ENCODE data around the gene NEUROD6.

NEUROD6 gene

DNA sequence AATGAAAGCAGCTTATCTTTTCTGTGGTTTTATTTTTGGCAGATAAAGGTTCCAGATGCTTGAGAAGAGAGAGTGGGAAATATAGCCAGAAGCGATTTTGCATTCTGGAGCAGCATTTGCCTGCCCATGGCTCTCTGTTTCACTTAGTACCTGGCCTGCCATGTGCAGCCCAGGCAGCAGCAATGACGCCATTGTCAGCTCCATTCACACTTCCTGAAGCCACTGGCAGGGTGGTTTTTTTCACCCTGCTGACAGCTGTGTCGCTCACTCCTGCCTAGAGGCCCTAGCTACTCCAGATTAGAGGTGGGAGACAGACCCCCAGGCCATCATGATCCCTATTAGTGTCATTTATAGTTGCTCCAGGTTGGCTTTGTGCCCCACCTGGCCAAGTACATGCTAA lies 30.1 kb upstream of the NEUROD6 start:
- Histone ChIP-seq H4K20me1 (ENCODE audit: low read depth, low read length) (no peaks in the 10 kb centered on the region), H3F3A (ENCODE audit: insufficient read depth) (no peaks in the 10 kb centered on the region), H3K27me3 (ENCODE audit: low read length) (no peaks in the 10 kb centered on the region), H3K9ac (ENCODE audit: low read length) (no peak overlapping the region), H3K79me2 (ENCODE audit: insufficient read depth, low read length) (no peaks in the 10 kb centered on the region), H2AFZ (ENCODE audit: low read depth, low read length, severe bottlenecking) (no peak overlapping the region), H3K27ac (ENCODE audit: low read depth, low read length) (no peak overlapping the region), H3K9me2 (replicated peaks; ENCODE audit: insufficient read depth, low read length) (no peaks in the 10 kb centered on the region), H3K36me3 (ENCODE audit: low read length) (no peaks in the 10 kb centered on the region), H3K9me3 (ENCODE audit: insufficient read depth, low read length) (no peaks in the 10 kb centered on the region), H3K4me2 (ENCODE audit: low read depth, low read length, poor library complexity, severe bottlenecking) (no peak overlapping the region), H3K4me3 (ENCODE audit: insufficient read depth, low read length, poor library complexity, severe bottlenecking) (no peak overlapping the region)
- TF ChIP-seq EZH2phosphoT487 (conservative IDR thresholded peaks at IDR 0.05; ENCODE audit: low read length), result no peak
- TF ChIP-seq, protein P1, sequence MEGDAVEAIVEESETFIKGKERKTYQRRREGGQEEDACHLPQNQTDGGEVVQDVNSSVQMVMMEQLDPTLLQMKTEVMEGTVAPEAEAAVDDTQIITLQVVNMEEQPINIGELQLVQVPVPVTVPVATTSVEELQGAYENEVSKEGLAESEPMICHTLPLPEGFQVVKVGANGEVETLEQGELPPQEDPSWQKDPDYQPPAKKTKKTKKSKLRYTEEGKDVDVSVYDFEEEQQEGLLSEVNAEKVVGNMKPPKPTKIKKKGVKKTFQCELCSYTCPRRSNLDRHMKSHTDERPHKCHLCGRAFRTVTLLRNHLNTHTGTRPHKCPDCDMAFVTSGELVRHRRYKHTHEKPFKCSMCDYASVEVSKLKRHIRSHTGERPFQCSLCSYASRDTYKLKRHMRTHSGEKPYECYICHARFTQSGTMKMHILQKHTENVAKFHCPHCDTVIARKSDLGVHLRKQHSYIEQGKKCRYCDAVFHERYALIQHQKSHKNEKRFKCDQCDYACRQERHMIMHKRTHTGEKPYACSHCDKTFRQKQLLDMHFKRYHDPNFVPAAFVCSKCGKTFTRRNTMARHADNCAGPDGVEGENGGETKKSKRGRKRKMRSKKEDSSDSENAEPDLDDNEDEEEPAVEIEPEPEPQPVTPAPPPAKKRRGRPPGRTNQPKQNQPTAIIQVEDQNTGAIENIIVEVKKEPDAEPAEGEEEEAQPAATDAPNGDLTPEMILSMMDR (IDR thresholded peaks at IDR 0.05; ENCODE audit: insufficient read depth, low read length, poor library complexity, severe bottlenecking), result no peak

DNA sequence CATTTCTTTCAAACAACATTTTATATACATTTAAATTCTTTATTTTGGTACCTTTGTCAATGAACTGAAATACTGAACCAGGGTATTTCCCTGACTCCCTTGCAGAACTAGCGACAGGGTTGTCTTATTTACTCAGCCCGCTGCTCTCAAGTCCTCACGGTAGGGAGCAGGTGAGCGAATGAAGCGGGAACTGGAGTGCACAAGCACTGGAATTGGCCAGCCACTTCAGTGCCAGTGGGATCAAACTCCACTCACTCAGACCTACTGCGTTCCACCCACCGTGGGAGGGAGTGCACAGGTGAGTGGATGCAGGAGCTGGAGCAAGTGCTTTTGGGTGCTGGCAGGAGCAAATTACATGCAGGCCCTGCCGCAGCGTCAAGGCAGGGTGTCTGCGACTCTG lies 28.1 kb upstream of the NEUROD6 start:
- Histone ChIP-seq H3K27me3 (ENCODE audit: low read length) (no peaks in the 10 kb centered on the region), H3K9me2 (replicated peaks; ENCODE audit: insufficient read depth, low read length) (no peaks in the 10 kb centered on the region), H3K27ac (ENCODE audit: low read depth, low read length) (no peak overlapping the region), H3K9me3 (ENCODE audit: insufficient read depth, low read length) (no peaks in the 10 kb centered on the region), H2AFZ (ENCODE audit: low read depth, low read length, severe bottlenecking) (no peak overlapping the region), H4K20me1 (ENCODE audit: low read depth, low read length) (no peaks in the 10 kb centered on the region), H3K4me3 (ENCODE audit: insufficient read depth, low read length, poor library complexity, severe bottlenecking) (no peak overlapping the region), H3K9ac (ENCODE audit: low read length) (no peak overlapping the region), H3K79me2 (ENCODE audit: insufficient read depth, low read length) (no peaks in the 10 kb centered on the region), H3K4me2 (ENCODE audit: low read depth, low read length, poor library complexity, severe bottlenecking) (no peak overlapping the region), H3F3A (ENCODE audit: insufficient read depth) (no peaks in the 10 kb centered on the region), H3K36me3 (ENCODE audit: low read length) (no peaks in the 10 kb centered on the region)
- TF ChIP-seq, protein P1 (IDR thresholded peaks at IDR 0.05; ENCODE audit: insufficient read depth, low read length, poor library complexity, severe bottlenecking), result no peak
- TF ChIP-seq EZH2phosphoT487 (conservative IDR thresholded peaks at IDR 0.05; ENCODE audit: low read length), result no peak

DNA sequence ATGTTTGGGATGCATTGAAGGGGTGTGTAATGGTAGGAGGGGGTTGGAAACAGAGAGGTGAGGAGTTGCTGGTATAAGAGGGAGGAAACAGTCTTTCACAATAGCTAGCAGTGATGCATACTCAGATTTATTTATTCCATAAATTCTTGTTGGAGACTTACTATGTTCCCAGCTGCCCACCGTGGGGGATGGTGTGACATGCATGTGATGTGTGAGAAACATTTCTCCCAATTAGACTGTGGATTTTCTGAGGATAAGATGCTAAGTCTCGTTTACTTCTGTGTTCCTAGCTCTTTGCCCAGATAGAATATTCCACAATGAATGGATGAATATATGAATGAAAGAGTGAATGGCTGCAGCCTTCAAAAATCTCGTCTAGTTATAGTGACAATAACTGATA lies 23.0 kb upstream of the NEUROD6 start:
- no peak overlapping the region for H2AFZ ChIP-seq (ENCODE audit: low read depth, low read length, severe bottlenecking)
- H3K9me3 ChIP-seq (ENCODE audit: insufficient read depth, low read length), result no peaks in the 10 kb centered on the region
- TF ChIP-seq EZH2phosphoT487 (conservative IDR thresholded peaks at IDR 0.05; ENCODE audit: low read length), result no peak
- TF ChIP-seq, protein P1 (IDR thresholded peaks at IDR 0.05; ENCODE audit: insufficient read depth, low read length, poor library complexity, severe bottlenecking), result no peak
- no peak overlapping the region for H3K27ac ChIP-seq (ENCODE audit: low read depth, low read length)
- no peaks in the 10 kb centered on the region for H3K36me3 ChIP-seq (ENCODE audit: low read length)
- H3F3A ChIP-seq (ENCODE audit: insufficient read depth), result no peaks in the 10 kb centered on the region
- no peaks in the 10 kb centered on the region for H4K20me1 ChIP-seq (ENCODE audit: low read depth, low read length)
- no peak overlapping the region for H3K4me2 ChIP-seq (ENCODE audit: low read depth, low read length, poor library complexity, severe bottlenecking)
- H3K4me3 ChIP-seq (ENCODE audit: insufficient read depth, low read length, poor library complexity, severe bottlenecking), result no peak overlapping the region
- no peaks in the 10 kb centered on the region for H3K79me2 ChIP-seq (ENCODE audit: insufficient read depth, low read length)
- no peaks in the 10 kb centered on the region for H3K9me2 ChIP-seq (replicated peaks; ENCODE audit: insufficient read depth, low read length)
- H3K9ac ChIP-seq (ENCODE audit: low read length), result no peak overlapping the region
- no peaks in the 10 kb centered on the region for H3K27me3 ChIP-seq (ENCODE audit: low read length)

Measured in SU-DHL-6 (cell line).